ENCODE measurements around the gene PITPNM1. TPM values are rescaled to one million over a fixed set of nuclear protein-coding genes. Genes with fewer than 3 reads are reported as not detected.

The PITPNM1 gene
- polyA plus RNA-seq, 1 donor from 2014 or later, result 25.8 TPM

GRCh38 chr11:67538823-67539505 is 33.8 kb upstream of the PITPNM1 start:
- Histone ChIP-seq H3K27me3 (ENCODE audit: insufficient read depth, low read depth, low read length) (no peaks in the 10 kb centered on the region), H3K9ac (ENCODE audit: low read length) (no peak overlapping the region), H3K79me2 (replicated peaks; ENCODE audit: insufficient read depth, low read length) (no peaks in the 10 kb centered on the region)

GRCh38 chr11:67538306-67538705 is 33.1 kb upstream of the PITPNM1 start:
- H3K9me3 ChIP-seq (ENCODE audit: low read length), result no peaks in the 10 kb centered on the region
- no peaks in the 10 kb centered on the region for H3K79me2 ChIP-seq (replicated peaks; ENCODE audit: insufficient read depth, low read length)

More at GRCh38 chr11:67538823-67539505, 33.8 kb upstream of the PITPNM1 start:
- Histone ChIP-seq H2AFZ (ENCODE audit: low read depth, low read length) (no peak overlapping the region), H3K4me3 (ENCODE audit: low read length) (no peak overlapping the region), H3K9me2 (ENCODE audit: insufficient read depth, low read length) (no peaks in the 10 kb centered on the region), H3K9me3 (ENCODE audit: low read length) (no peaks in the 10 kb centered on the region), H4K20me1 (ENCODE audit: insufficient read depth) (no peaks in the 10 kb centered on the region), H3K36me3 (ENCODE audit: insufficient read depth, low read length) (no peaks in the 10 kb centered on the region), H3F3A (ENCODE audit: insufficient read depth, low read length, poor library complexity, severe bottlenecking) (no peaks in the 10 kb centered on the region), H3K27ac (ENCODE audit: low read length) (no peak overlapping the region), H3K4me2 (ENCODE audit: low read length) (no peak overlapping the region)
- TF ChIP-seq TAF1 (IDR thresholded peaks at IDR 0.05; ENCODE audit: low read depth) (no peak), POLR2AphosphoS5 (IDR thresholded peaks at IDR 0.05) (no peak), SMC3 (conservative IDR thresholded peaks at IDR 0.05; ENCODE audit: poor library complexity) (no peak)

More at GRCh38 chr11:67538306-67538705, 33.1 kb upstream of the PITPNM1 start:
- H3K4me2 ChIP-seq (ENCODE audit: low read length), result no peak overlapping the region
- no peaks in the 10 kb centered on the region for H3F3A ChIP-seq (ENCODE audit: insufficient read depth, low read length, poor library complexity, severe bottlenecking)
- H3K36me3 ChIP-seq (ENCODE audit: insufficient read depth, low read length), result no peaks in the 10 kb centered on the region
- H3K9ac ChIP-seq (ENCODE audit: low read length), result no peak overlapping the region
- no peak overlapping the region for H3K4me3 ChIP-seq (ENCODE audit: low read length)
- no peaks in the 10 kb centered on the region for H3K9me2 ChIP-seq (ENCODE audit: insufficient read depth, low read length)
- no peaks in the 10 kb centered on the region for H4K20me1 ChIP-seq (ENCODE audit: insufficient read depth)
- H2AFZ ChIP-seq (ENCODE audit: low read depth, low read length), result no peak overlapping the region
- no peaks in the 10 kb centered on the region for H3K27me3 ChIP-seq (ENCODE audit: insufficient read depth, low read depth, low read length)
- no peak overlapping the region for H3K27ac ChIP-seq (ENCODE audit: low read length)
- TF ChIP-seq CTCF (IDR thresholded peaks at IDR 0.05; ENCODE audit: poor library complexity, severe bottlenecking), result no peak
- no peak for TF ChIP-seq RAD21 (conservative IDR thresholded peaks at IDR 0.05)
- no peak for TF ChIP-seq EP300 (conservative IDR thresholded peaks at IDR 0.05; ENCODE audit: poor library complexity, severe bottlenecking)
- no peak for TF ChIP-seq SMC3 (conservative IDR thresholded peaks at IDR 0.05; ENCODE audit: poor library complexity)
- no peak for TF ChIP-seq EZH2 (IDR thresholded peaks at IDR 0.05; ENCODE audit: borderline replicate concordance, insufficient read depth, low read length, poor library complexity, severe bottlenecking)
- no peak for TF ChIP-seq MXI1 (conservative IDR thresholded peaks at IDR 0.05; ENCODE audit: poor library complexity, severe bottlenecking)
- TF ChIP-seq TAF1 (IDR thresholded peaks at IDR 0.05; ENCODE audit: low read depth), result no peak
- no peak for TF ChIP-seq REST (IDR thresholded peaks at IDR 0.05; ENCODE audit: borderline replicate concordance)
- no peak for TF ChIP-seq POLR2AphosphoS5 (IDR thresholded peaks at IDR 0.05)
